ENCODE measurements around the gene SDR9C7.

GRCh38 chr12:56980268-56980667 is 46.1 kb upstream of the SDR9C7 start:
- TF ChIP-seq CTCF (IDR thresholded peaks at IDR 0.05) (no peak), POLR2A (IDR thresholded peaks at IDR 0.05) (no peak)
